Osteoblast (primary cell): ENCODE data around the gene KRT4. TPM values are rescaled to one million over a fixed set of nuclear protein-coding genes. Genes with fewer than 3 reads are reported as not detected.

ENCODE experiments used
- DNase-seq: peaks from one replicate; pipeline ENCODE4 v3.0.0; 2011; ENCODE audit warnings: low spot score, mixed read lengths; ENCODE audit not compliant: insufficient read length; ENCODE audit errors: missing footprints
- H2AFZ ChIP-seq: 2 replicates; pipeline ENCODE4 v1.6.0; 2011; ENCODE audit warnings: mild to moderate bottlenecking, low read length
- H3K27ac ChIP-seq: 2 replicates; pipeline ENCODE4 v1.5.1; 2011; ENCODE audit warnings: mild to moderate bottlenecking, low read depth, low read length, moderate library complexity
- H3K27me3 ChIP-seq: 2 replicates; pipeline ENCODE4 v1.6.0; 2012; ENCODE audit warnings: mild to moderate bottlenecking, control low read depth, inconsistent platforms, low read length, moderate library complexity; ENCODE audit not compliant: insufficient read depth
- H3K36me3 ChIP-seq: 2 replicates; pipeline ENCODE4 v1.5.1; 2011; ENCODE audit warnings: mild to moderate bottlenecking, low read length, control low read depth, moderate library complexity; ENCODE audit not compliant: insufficient read depth
- H3K4me1 ChIP-seq: 2 replicates; pipeline ENCODE4 v1.5.1; 2011; ENCODE audit warnings: mild to moderate bottlenecking, low read length, control low read depth, moderate library complexity; ENCODE audit not compliant: insufficient read depth
- H3K4me2 ChIP-seq: 2 replicates; pipeline ENCODE4 v1.6.0; 2011; ENCODE audit warnings: mild to moderate bottlenecking, low read length; ENCODE audit not compliant: insufficient read depth
- H3K4me3 ChIP-seq: fragments of 200-600 bp; sonication (generic); 3 replicates; pipeline ENCODE4 v1.5.1; 2012; ENCODE audit warnings: mild to moderate bottlenecking, low read length, inconsistent platforms; ENCODE audit not compliant: insufficient read depth
- H3K79me2 ChIP-seq: 2 replicates; pipeline ENCODE4 v1.6.0; 2012; ENCODE audit warnings: mild to moderate bottlenecking, low read length, control low read depth, inconsistent platforms; ENCODE audit not compliant: insufficient read depth
- H3K9me3 ChIP-seq: 2 replicates; pipeline ENCODE4 v1.5.1; 2011; ENCODE audit warnings: low read depth, low read length, control low read depth
- H4K20me1 ChIP-seq: 2 replicates; pipeline ENCODE4 v1.6.0; 2012; ENCODE audit warnings: mild to moderate bottlenecking, low read length, control low read depth; ENCODE audit not compliant: insufficient read depth
- total RNA-seq: library from RNA; depleted of rRNA; stranded (reverse); fragments of >200 nt; gene quantifications from 2 replicates; pipeline ENCODE4 v1.2.3, GENCODE V29; 2012
- TF ChIP-seq, protein P1 (sequence below): IDR thresholded peaks from 2 replicates; pipeline ENCODE4 v1.5.1; 2011; ENCODE audit warnings: mild to moderate bottlenecking, low read depth, low read length, moderate library complexity; ENCODE audit errors: extremely low read depth

KRT4 gene
- total RNA-seq, 1 donor = not detected

DNA sequence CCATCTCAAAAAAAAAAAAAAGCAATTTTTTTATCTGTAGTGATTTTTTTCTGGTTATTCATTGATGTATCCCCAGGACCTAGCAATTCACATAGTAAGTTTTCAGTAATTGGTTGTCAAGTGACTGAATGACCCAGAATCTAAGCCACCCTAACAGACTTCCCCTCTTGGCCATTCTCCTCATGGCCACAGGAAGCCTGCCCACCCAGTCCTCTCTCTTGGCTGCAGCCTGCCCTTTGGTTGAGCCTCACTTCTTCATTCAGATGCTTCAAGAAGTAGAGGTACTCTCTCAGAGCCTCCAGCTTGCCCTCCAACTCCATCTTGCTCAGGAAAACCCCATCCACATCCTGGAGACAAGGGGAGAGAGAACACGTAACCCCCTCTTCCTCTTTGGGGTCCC lies 32.0 kb upstream of the KRT4 start:
- H3K4me3 ChIP-seq = no peak overlapping the region
- no peak for DNase-seq

DNA sequence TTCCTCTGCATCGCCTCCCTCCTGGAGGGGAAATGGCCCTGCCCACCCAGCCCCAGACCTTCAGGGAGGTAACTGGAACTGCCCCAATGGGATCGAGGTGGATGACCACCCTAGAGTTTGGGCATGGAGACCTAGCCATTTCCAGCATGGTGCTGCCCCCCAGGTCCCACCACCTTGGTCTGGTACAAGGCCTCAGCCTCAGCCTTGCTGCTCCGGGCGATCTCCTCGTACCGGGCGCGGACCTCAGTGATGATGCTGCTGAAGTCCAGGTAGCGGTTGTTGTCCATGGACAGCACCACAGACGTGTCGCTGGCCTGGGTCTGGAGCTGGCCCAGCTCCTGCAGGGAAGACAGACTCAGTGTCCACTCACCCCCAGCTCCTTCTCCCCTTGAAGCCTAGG lies 30.5 kb upstream of the KRT4 start:
- TF ChIP-seq, protein P1, sequence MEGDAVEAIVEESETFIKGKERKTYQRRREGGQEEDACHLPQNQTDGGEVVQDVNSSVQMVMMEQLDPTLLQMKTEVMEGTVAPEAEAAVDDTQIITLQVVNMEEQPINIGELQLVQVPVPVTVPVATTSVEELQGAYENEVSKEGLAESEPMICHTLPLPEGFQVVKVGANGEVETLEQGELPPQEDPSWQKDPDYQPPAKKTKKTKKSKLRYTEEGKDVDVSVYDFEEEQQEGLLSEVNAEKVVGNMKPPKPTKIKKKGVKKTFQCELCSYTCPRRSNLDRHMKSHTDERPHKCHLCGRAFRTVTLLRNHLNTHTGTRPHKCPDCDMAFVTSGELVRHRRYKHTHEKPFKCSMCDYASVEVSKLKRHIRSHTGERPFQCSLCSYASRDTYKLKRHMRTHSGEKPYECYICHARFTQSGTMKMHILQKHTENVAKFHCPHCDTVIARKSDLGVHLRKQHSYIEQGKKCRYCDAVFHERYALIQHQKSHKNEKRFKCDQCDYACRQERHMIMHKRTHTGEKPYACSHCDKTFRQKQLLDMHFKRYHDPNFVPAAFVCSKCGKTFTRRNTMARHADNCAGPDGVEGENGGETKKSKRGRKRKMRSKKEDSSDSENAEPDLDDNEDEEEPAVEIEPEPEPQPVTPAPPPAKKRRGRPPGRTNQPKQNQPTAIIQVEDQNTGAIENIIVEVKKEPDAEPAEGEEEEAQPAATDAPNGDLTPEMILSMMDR = no peak
- Histone ChIP-seq H3K9me3 (no peaks in the 10 kb centered on the region), H3K27ac (no peak overlapping the region), H3K4me3 (no peak overlapping the region), H3K27me3 (peaks cover 3% of the 10 kb centered on the region), H2AFZ (no peak overlapping the region), H3K4me2 (no peak overlapping the region), H3K36me3 (no peaks in the 10 kb centered on the region), H4K20me1 (no peaks in the 10 kb centered on the region), H3K79me2 (no peaks in the 10 kb centered on the region), H3K4me1 (peaks cover 4% of the 10 kb centered on the region)
- DNase-seq = no peak

More for the DNA sequence above, 32.0 kb upstream of the KRT4 start:
- no peaks in the 10 kb centered on the region for H3K36me3 ChIP-seq
- H3K4me2 ChIP-seq = no peak overlapping the region
- H2AFZ ChIP-seq = no peak overlapping the region
- peaks cover 3% of the 10 kb centered on the region for H3K27me3 ChIP-seq
- H4K20me1 ChIP-seq = no peaks in the 10 kb centered on the region
- no peaks in the 10 kb centered on the region for H3K79me2 ChIP-seq
- H3K4me1 ChIP-seq = peaks cover 4% of the 10 kb centered on the region
- no peak overlapping the region for H3K27ac ChIP-seq
- H3K9me3 ChIP-seq = no peaks in the 10 kb centered on the region
- TF ChIP-seq, protein P1 = no peak

DNA sequence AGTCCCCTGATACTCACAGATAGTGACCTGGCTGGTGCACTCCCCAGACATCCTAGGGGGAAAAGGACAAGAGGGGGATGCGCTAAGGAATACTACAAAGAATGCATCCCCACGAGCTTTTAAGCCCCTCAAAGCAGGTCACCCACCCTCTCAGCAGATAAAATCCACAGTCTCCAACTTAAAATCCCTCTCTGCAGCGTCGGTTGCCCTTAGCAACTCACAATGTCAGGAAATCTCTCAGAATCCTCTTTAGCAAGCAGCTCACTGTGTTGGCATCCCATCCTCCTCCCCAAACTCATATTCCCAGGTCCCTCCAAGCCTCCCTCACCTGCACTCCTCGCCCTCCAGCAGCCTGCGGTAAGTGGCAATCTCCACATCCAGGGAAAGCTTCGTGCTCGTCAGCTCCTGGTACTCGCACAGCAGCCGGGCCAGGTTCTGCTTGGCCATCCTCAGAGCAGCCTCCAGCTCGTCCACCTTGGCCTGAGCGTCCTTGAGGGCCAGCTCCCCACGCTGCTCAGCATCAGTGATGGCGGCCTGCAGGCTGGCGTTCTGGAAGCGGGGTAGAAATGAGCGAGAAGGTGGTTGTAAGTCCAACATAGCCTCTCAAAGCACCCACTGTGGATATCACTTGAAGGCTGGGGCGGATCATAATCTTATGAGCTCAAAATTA lies 25.7 kb upstream of the KRT4 start:
- H3K4me1 ChIP-seq = peaks cover 28% of the 10 kb centered on the region
- TF ChIP-seq, protein P1 = no peak
- H4K20me1 ChIP-seq = no peaks in the 10 kb centered on the region
- no peaks in the 10 kb centered on the region for H3K79me2 ChIP-seq
- H3K9me3 ChIP-seq = no peaks in the 10 kb centered on the region
- no peaks in the 10 kb centered on the region for H3K27me3 ChIP-seq
- no peak overlapping the region for H2AFZ ChIP-seq
- H3K27ac ChIP-seq = no peak overlapping the region
- H3K36me3 ChIP-seq = no peaks in the 10 kb centered on the region
- H3K4me3 ChIP-seq = no peak overlapping the region
- DNase-seq = no peak
- H3K4me2 ChIP-seq = no peak overlapping the region

DNA sequence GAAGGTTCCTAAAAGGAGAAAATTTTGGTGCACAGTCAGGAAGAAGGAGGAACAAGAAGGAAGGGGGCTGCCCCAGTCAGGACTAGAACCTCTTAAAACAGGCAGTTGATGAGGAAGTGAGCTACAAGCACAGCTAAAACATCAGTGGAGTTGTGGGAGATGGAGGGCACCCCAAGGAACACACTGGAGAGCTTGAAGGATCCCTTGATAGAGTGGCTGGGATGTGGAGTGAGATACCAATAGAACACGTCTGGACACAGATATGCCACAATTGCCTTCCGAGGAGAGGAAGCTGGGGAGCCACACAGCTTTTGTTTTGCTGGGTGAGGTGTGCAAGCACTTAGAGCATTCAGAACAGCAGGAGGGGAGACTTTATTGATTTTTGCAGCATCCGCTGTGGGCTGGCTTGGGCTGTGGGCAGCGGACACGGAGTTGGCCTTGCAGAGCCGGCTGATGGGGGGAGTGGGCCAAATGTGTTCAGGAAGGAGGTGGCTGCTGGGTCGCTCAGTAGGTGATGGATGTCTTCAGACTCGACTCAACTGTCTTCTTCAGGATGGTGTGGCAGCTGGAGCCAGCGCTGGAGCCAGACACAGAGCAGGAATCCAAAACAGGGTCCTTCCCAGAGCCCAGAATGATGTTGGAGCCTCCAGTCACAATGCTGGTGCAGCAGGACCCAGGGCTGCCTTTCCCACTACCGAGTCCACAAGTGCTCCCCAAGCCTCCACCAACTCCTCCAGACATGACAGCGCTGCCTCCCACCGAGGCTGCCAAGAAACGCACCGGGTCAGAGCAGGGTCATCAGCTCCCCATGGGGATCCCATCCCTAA lies 24.9 kb upstream of the KRT4 start:
- no peaks in the 10 kb centered on the region for H3K79me2 ChIP-seq
- H3K4me2 ChIP-seq = no peak overlapping the region
- no peak overlapping the region for H3K27ac ChIP-seq
- H3K4me1 ChIP-seq = peaks cover 28% of the 10 kb centered on the region
- no peaks in the 10 kb centered on the region for H4K20me1 ChIP-seq
- no peak overlapping the region for H3K4me3 ChIP-seq
- DNase-seq = peak; percentile 80
- no peaks in the 10 kb centered on the region for H3K27me3 ChIP-seq
- TF ChIP-seq, protein P1 = no peak
- H3K36me3 ChIP-seq = no peaks in the 10 kb centered on the region
- H2AFZ ChIP-seq = no peak overlapping the region
- H3K9me3 ChIP-seq = no peaks in the 10 kb centered on the region
